Ramos (cell line): ENCODE results near the gene TOM1L1.

Source experiments
- in situ Hi-C: fragments of 300-500 bp; cut with MboI; formaldehyde crosslinking; loops from one replicate; pipeline ENCODE4 v1.14.3; 2022; ENCODE audit warnings: low sequenced_read_pairs; ENCODE audit not compliant: unreplicated experiment

The TOM1L1 gene

GRCh38 chr17:54892360-54892759 lies 8.3 kb upstream of the TOM1L1 start:
- in situ Hi-C loops: no loop called here

- in situ Hi-C loops: no loop called here
Measured at GRCh38 chr17:54898576-54898975, 2.1 kb upstream of the TOM1L1 start.

- in situ Hi-C loops: no loop called here
Measured at GRCh38 chr17:54899201-54899600, 1.5 kb upstream of the TOM1L1 start.

- in situ Hi-C loops: no loop called here
Measured at GRCh38 chr17:54899721-54900456, 763 bp upstream of the TOM1L1 start.

GRCh38 chr17:54901230-54901822 lies 674 bp downstream of the TOM1L1 start:
- in situ Hi-C loops: no loop called here

GRCh38 chr17:54902017-54902416 lies 1.4 kb downstream of the TOM1L1 start:
- in situ Hi-C loops: no loop called here

- in situ Hi-C loops: no loop called here
Measured at GRCh38 chr17:54902611-54903010, 2.0 kb downstream of the TOM1L1 start.

GRCh38 chr17:54903375-54903774 lies 2.7 kb downstream of the TOM1L1 start:
- in situ Hi-C loops: no loop called here

- in situ Hi-C loops: no loop called here
Measured at GRCh38 chr17:54906683-54907082, 6.0 kb downstream of the TOM1L1 start.

GRCh38 chr17:54907376-54907775 lies 6.7 kb downstream of the TOM1L1 start:
- in situ Hi-C loops: no loop called here

GRCh38 chr17:54909766-54910165 lies 9.1 kb downstream of the TOM1L1 start:
- in situ Hi-C loops: no loop called here

GRCh38 chr17:54916721-54917120 lies 16.1 kb downstream of the TOM1L1 start:
- in situ Hi-C loops: no loop called here

GRCh38 chr17:54919425-54919824 lies 18.8 kb downstream of the TOM1L1 start:
- in situ Hi-C loops: no loop called here

- in situ Hi-C loops: no loop called here
Measured at GRCh38 chr17:54920819-54921218, 20.2 kb downstream of the TOM1L1 start.

GRCh38 chr17:54924405-54924804 lies 23.8 kb downstream of the TOM1L1 start:
- in situ Hi-C loops: no loop called here

- in situ Hi-C loops: no loop called here
Measured at GRCh38 chr17:54927525-54927924, 26.9 kb downstream of the TOM1L1 start.

GRCh38 chr17:54932711-54933110 lies 32.1 kb downstream of the TOM1L1 start:
- in situ Hi-C loops: no loop called here

GRCh38 chr17:54933921-54934320 lies 33.3 kb downstream of the TOM1L1 start:
- in situ Hi-C loops: no loop called here

GRCh38 chr17:54935471-54935870 lies 34.8 kb downstream of the TOM1L1 start:
- in situ Hi-C loops: no loop called here

- in situ Hi-C loops: no loop called here
Measured at GRCh38 chr17:54937018-54937417, 36.4 kb downstream of the TOM1L1 start.

- in situ Hi-C loops: no loop called here
Measured at GRCh38 chr17:54937426-54937825, 36.8 kb downstream of the TOM1L1 start.

GRCh38 chr17:54941285-54941684 lies 40.6 kb downstream of the TOM1L1 start:
- in situ Hi-C loops: no loop called here
